H9 (cell line): Measurements from ENCODE around the gene AIPL1. TPM values are rescaled to one million over a fixed set of nuclear protein-coding genes. Genes with fewer than 3 reads are reported as not detected.

Experiments
- DNase-seq: peaks from one replicate; pipeline ENCODE4 v3.0.0-alpha.2; 2017
- H2AFZ ChIP-seq: one replicate; pipeline ENCODE4 v1.6.1; 2013; ENCODE audit warnings: mild to moderate bottlenecking, low read length, control low read depth, moderate library complexity
- H2AK5ac ChIP-seq: 2 replicates; pipeline ENCODE4 v1.6.1; 2013; ENCODE audit warnings: low read length, control low read depth, mixed read lengths; ENCODE audit not compliant: insufficient read length
- H2BK120ac ChIP-seq: one replicate; pipeline ENCODE4 v1.6.1; 2013; ENCODE audit warnings: low read depth, mild to moderate bottlenecking, low read length, control low read depth, inconsistent platforms; ENCODE audit not compliant: poor library complexity, severe bottlenecking
- H2BK12ac ChIP-seq: 2 replicates; pipeline ENCODE4 v1.6.1; 2013; ENCODE audit warnings: low read length, control low read depth, mixed read lengths, low read depth; ENCODE audit not compliant: insufficient read length
- H2BK15ac ChIP-seq: 2 replicates; pipeline ENCODE4 v1.6.1; 2013; ENCODE audit warnings: low read depth, low read length, control low read depth
- H2BK20ac ChIP-seq: one replicate; pipeline ENCODE4 v1.6.1; 2013; ENCODE audit warnings: low read depth, mild to moderate bottlenecking, low read length, control low read depth, inconsistent platforms; ENCODE audit not compliant: poor library complexity, severe bottlenecking
- H2BK5ac ChIP-seq: 2 replicates; pipeline ENCODE4 v1.6.1; 2013; ENCODE audit warnings: low read length, control low read depth, mixed read lengths; ENCODE audit not compliant: insufficient read length
- H3K14ac ChIP-seq: 2 replicates; pipeline ENCODE4 v1.6.1; 2013; ENCODE audit warnings: low read length, control low read depth; ENCODE audit not compliant: insufficient read depth
- H3K18ac ChIP-seq: 2 replicates; pipeline ENCODE4 v1.6.1; 2013; ENCODE audit warnings: low read depth, mild to moderate bottlenecking, mixed read lengths, low read length, control low read depth; ENCODE audit not compliant: insufficient read length
- H3K23ac ChIP-seq: 2 replicates; pipeline ENCODE4 v1.6.1; 2013; ENCODE audit warnings: low read length, control low read depth, mixed read lengths, low read depth; ENCODE audit not compliant: insufficient read length
- H3K23me2 ChIP-seq: 2 replicates; pipeline ENCODE4 v1.6.1; 2013; ENCODE audit warnings: low read depth, mild to moderate bottlenecking, mixed read lengths, low read length, control low read depth; ENCODE audit not compliant: insufficient read length, poor library complexity, severe bottlenecking
- H3K27ac ChIP-seq: 2 replicates; pipeline ENCODE4 v1.5.1; 2013; ENCODE audit warnings: low read length, control low read depth, mixed read lengths, low read depth; ENCODE audit not compliant: insufficient read length
- H3K27me3 ChIP-seq: 2 replicates; pipeline ENCODE4 v1.6.1; 2013; ENCODE audit warnings: low read length, control low read depth, inconsistent platforms; ENCODE audit not compliant: insufficient read depth
- H3K4ac ChIP-seq: 2 replicates; pipeline ENCODE4 v1.6.1; 2013; ENCODE audit warnings: low read depth, mild to moderate bottlenecking, control low read depth, inconsistent platforms, low read length, moderate library complexity
- H3K4me1 ChIP-seq: 2 replicates; pipeline ENCODE4 v1.6.1; 2013; ENCODE audit warnings: low read length, control low read depth, inconsistent platforms; ENCODE audit not compliant: insufficient read depth
- H3K4me2 ChIP-seq: 2 replicates; pipeline ENCODE4 v1.6.1; 2013; ENCODE audit warnings: low read length, control low read depth, mixed read lengths; ENCODE audit not compliant: insufficient read length, insufficient read depth
- H3K56ac ChIP-seq: 2 replicates; pipeline ENCODE4 v1.6.1; 2013; ENCODE audit warnings: low read depth, mild to moderate bottlenecking, mixed read lengths, low read length, control low read depth; ENCODE audit not compliant: insufficient read length
- H3K79me1 ChIP-seq: 2 replicates; pipeline ENCODE4 v1.6.1; 2013; ENCODE audit warnings: low read depth, mild to moderate bottlenecking, moderate library complexity, low read length, control low read depth, inconsistent platforms; ENCODE audit not compliant: insufficient read depth, poor library complexity, severe bottlenecking
- H3K79me2 ChIP-seq: 2 replicates; pipeline ENCODE4 v1.6.1; 2013; ENCODE audit warnings: low read length, control low read depth, inconsistent platforms; ENCODE audit not compliant: insufficient read depth
- H3K9ac ChIP-seq: 2 replicates; pipeline ENCODE4 v1.6.1; 2013; ENCODE audit warnings: low read length, control low read depth, mixed read lengths; ENCODE audit not compliant: insufficient read length; ENCODE audit errors: extremely low read depth
- H3K9me3 ChIP-seq: one replicate; pipeline ENCODE4 v1.6.1; 2013; ENCODE audit warnings: low read depth, low read length, inconsistent platforms; ENCODE audit not compliant: control insufficient read depth
- H3T11ph ChIP-seq: one replicate; pipeline ENCODE4 v1.6.1; 2013; ENCODE audit warnings: mild to moderate bottlenecking, low read length, control low read depth, inconsistent platforms
- H4K20me1 ChIP-seq: one replicate; pipeline ENCODE4 v1.6.1; 2013; ENCODE audit not compliant: control insufficient read depth, insufficient read length, insufficient read depth
- H4K5ac ChIP-seq: 2 replicates; pipeline ENCODE4 v1.6.1; 2013; ENCODE audit warnings: low read depth, mild to moderate bottlenecking, mixed read lengths, low read length, control low read depth; ENCODE audit not compliant: insufficient read length
- H4K8ac ChIP-seq: replicated peaks from 2 replicates; pipeline ENCODE4 v1.6.1; 2013; ENCODE audit warnings: low read length, control low read depth, mixed read lengths, low read depth; ENCODE audit not compliant: insufficient read length
- H4K91ac ChIP-seq: 2 replicates; pipeline ENCODE4 v1.6.1; 2013; ENCODE audit warnings: low read depth, mild to moderate bottlenecking, moderate library complexity, mixed read lengths, low read length, control low read depth; ENCODE audit not compliant: insufficient read length
- H3K27ac Mint-ChIP-seq, 3 experiments: 2 replicates in 2 of 3; 3 replicates in 1 of 3; pipeline ENCODE4 v1.8.0; 2020 to 2021; ENCODE audit warnings: mixed read lengths in 3 of 3, mild to moderate bottlenecking in 1 of 3, moderate library complexity in 1 of 3
- H3K27me3 Mint-ChIP-seq: 2 replicates; pipeline ENCODE4 v1.8.0; 2021; ENCODE audit warnings: low read depth, mild to moderate bottlenecking, moderate library complexity, mixed read lengths
- H3K36me3 Mint-ChIP-seq, 3 experiments: 2 replicates in 2 of 3; 3 replicates in 1 of 3; pipeline ENCODE4 v1.8.0; 2020 to 2021; ENCODE audit warnings: low read depth in 3 of 3, mixed read lengths in 3 of 3; ENCODE audit not compliant: insufficient read depth in 1 of 3
- H3K4me1 Mint-ChIP-seq, 2 experiments: 2 replicates each; pipeline ENCODE4 v1.8.0; 2020; ENCODE audit warnings: mixed read lengths in 2 of 2
- H3K4me3 Mint-ChIP-seq, 2 experiments: 2 replicates in 1 of 2; 3 replicates in 1 of 2; pipeline ENCODE4 v1.8.0; 2020 to 2021; ENCODE audit warnings: mild to moderate bottlenecking in 2 of 2, mixed read lengths in 2 of 2, moderate library complexity in 1 of 2
- H3K9me3 Mint-ChIP-seq, 2 experiments: 2 replicates in 1 of 2; 3 replicates in 1 of 2; pipeline ENCODE4 v1.8.0; 2020; ENCODE audit warnings: mild to moderate bottlenecking in 2 of 2, mixed read lengths in 2 of 2, moderate library complexity in 1 of 2
- WGBS: extraction: QIAGEN DNeasy Blood & Tissue Kit; methylation state at CpG from one replicate; pipeline ENCODE4 v1.1.7; 2013; ENCODE audit warnings: missing lambda C conversion rate, low lambda C conversion rate, mixed read lengths; ENCODE audit not compliant: insufficient read length; ENCODE audit errors: extremely low coverage; 5-methylcytosine and 5-hydroxymethylcytosine counted together
- total RNA-seq: library from RNA; stranded (reverse); gene quantifications from 2 replicates; pipeline ENCODE4 v1.2.1, GENCODE V29; 2021
- TF ChIP-seq, protein P1 (sequence below): fragments of 200-600 bp; sonication (generic); conservative IDR thresholded peaks from 3 replicates; pipeline ENCODE4 v1.8.0; 2021; ENCODE audit warnings: antibody characterized with exemption, mild to moderate bottlenecking

The AIPL1 gene
- total RNA-seq, 1 experiment from 2014 or later, result 0.57 TPM

DNA sequence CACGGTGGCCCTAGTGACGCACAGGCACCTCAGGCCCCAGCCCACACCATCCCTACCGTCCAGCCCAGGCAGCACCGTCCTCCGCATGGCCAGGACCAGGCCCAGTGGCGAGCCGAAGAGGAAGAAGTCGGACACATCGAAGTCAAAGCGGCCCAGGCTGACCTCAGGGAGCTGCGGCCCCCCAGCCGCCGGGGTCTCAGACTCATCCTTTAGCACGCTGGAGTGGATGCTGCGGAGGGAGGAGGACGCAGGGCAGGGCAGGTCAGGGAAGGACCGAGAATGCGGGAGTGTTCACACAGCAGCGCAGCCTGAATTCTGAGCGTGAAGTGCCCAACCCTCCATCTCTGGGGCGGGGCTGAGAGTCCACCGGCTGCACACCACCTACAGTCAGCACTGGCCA is 39.5 kb upstream of the AIPL1 start:
- Histone ChIP-seq H3K4me1 (no peaks in the 10 kb centered on the region), H2BK5ac (no peak overlapping the region), H3K14ac (no peak overlapping the region), H3K9ac (no peak overlapping the region), H4K91ac (no peak overlapping the region), H4K20me1 (no peaks in the 10 kb centered on the region), H2BK12ac (no peak overlapping the region), H3K4me2 (no peak overlapping the region), H2BK120ac (no peak overlapping the region), H3K79me1 (no peaks in the 10 kb centered on the region), H4K5ac (no peak overlapping the region), H2AFZ (no peak overlapping the region), H3K9me3 (no peaks in the 10 kb centered on the region), H3K79me2 (no peaks in the 10 kb centered on the region), H2BK15ac (no peak overlapping the region), H3K27ac (no peak overlapping the region), H3K23ac (no peak overlapping the region), H3K27me3 (no peaks in the 10 kb centered on the region), H4K8ac (no peak overlapping the region), H3K4ac (no peak overlapping the region), H3K56ac (no peak overlapping the region), H2AK5ac (no peak overlapping the region), H3T11ph (no peak overlapping the region), H2BK20ac (no peak overlapping the region), H3K23me2 (no peaks in the 10 kb centered on the region), H3K18ac (no peak overlapping the region)
- no CpG with 5 or more reads among the region's 22 CpGs for WGBS
- TF ChIP-seq, protein P1, sequence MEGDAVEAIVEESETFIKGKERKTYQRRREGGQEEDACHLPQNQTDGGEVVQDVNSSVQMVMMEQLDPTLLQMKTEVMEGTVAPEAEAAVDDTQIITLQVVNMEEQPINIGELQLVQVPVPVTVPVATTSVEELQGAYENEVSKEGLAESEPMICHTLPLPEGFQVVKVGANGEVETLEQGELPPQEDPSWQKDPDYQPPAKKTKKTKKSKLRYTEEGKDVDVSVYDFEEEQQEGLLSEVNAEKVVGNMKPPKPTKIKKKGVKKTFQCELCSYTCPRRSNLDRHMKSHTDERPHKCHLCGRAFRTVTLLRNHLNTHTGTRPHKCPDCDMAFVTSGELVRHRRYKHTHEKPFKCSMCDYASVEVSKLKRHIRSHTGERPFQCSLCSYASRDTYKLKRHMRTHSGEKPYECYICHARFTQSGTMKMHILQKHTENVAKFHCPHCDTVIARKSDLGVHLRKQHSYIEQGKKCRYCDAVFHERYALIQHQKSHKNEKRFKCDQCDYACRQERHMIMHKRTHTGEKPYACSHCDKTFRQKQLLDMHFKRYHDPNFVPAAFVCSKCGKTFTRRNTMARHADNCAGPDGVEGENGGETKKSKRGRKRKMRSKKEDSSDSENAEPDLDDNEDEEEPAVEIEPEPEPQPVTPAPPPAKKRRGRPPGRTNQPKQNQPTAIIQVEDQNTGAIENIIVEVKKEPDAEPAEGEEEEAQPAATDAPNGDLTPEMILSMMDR, result no peak
- H3K9me3 Mint-ChIP-seq, result no peaks in the 10 kb centered on the region
- H3K27me3 Mint-ChIP-seq, result peaks cover 2% of the 10 kb centered on the region; the same call in 1 of the 2 replicates
- H3K4me1 Mint-ChIP-seq, result peaks cover 34 to 43% of the 10 kb centered on the region in 2 experiments
- H3K36me3 Mint-ChIP-seq, result no peaks in the 10 kb centered on the region; a peak in 1 of 7 replicates
- H3K4me3 Mint-ChIP-seq, result no peak overlapping the region; a peak in 1 of 5 replicates
- no peak for DNase-seq
- H3K27ac Mint-ChIP-seq, result no peak overlapping the region
